H9 (cell line): Measurements from ENCODE around the gene ANKRD34A. TPM values are rescaled to one million over a fixed set of nuclear protein-coding genes. Genes with fewer than 3 reads are reported as not detected.

Experiments
- DNase-seq: peaks from one replicate; pipeline ENCODE4 v3.0.0-alpha.2; 2017
- H2AFZ ChIP-seq: one replicate; pipeline ENCODE4 v1.6.1; 2013; ENCODE audit warnings: mild to moderate bottlenecking, low read length, control low read depth, moderate library complexity
- H2AK5ac ChIP-seq: 2 replicates; pipeline ENCODE4 v1.6.1; 2013; ENCODE audit warnings: low read length, control low read depth, mixed read lengths; ENCODE audit not compliant: insufficient read length
- H2BK120ac ChIP-seq: one replicate; pipeline ENCODE4 v1.6.1; 2013; ENCODE audit warnings: low read depth, mild to moderate bottlenecking, low read length, control low read depth, inconsistent platforms; ENCODE audit not compliant: poor library complexity, severe bottlenecking
- H2BK12ac ChIP-seq: 2 replicates; pipeline ENCODE4 v1.6.1; 2013; ENCODE audit warnings: low read length, control low read depth, mixed read lengths, low read depth; ENCODE audit not compliant: insufficient read length
- H2BK15ac ChIP-seq: 2 replicates; pipeline ENCODE4 v1.6.1; 2013; ENCODE audit warnings: low read depth, low read length, control low read depth
- H2BK20ac ChIP-seq: one replicate; pipeline ENCODE4 v1.6.1; 2013; ENCODE audit warnings: low read depth, mild to moderate bottlenecking, low read length, control low read depth, inconsistent platforms; ENCODE audit not compliant: poor library complexity, severe bottlenecking
- H2BK5ac ChIP-seq: 2 replicates; pipeline ENCODE4 v1.6.1; 2013; ENCODE audit warnings: low read length, control low read depth, mixed read lengths; ENCODE audit not compliant: insufficient read length
- H3K14ac ChIP-seq: 2 replicates; pipeline ENCODE4 v1.6.1; 2013; ENCODE audit warnings: low read length, control low read depth; ENCODE audit not compliant: insufficient read depth
- H3K18ac ChIP-seq: 2 replicates; pipeline ENCODE4 v1.6.1; 2013; ENCODE audit warnings: low read depth, mild to moderate bottlenecking, mixed read lengths, low read length, control low read depth; ENCODE audit not compliant: insufficient read length
- H3K23ac ChIP-seq: 2 replicates; pipeline ENCODE4 v1.6.1; 2013; ENCODE audit warnings: low read length, control low read depth, mixed read lengths, low read depth; ENCODE audit not compliant: insufficient read length
- H3K23me2 ChIP-seq: 2 replicates; pipeline ENCODE4 v1.6.1; 2013; ENCODE audit warnings: low read depth, mild to moderate bottlenecking, mixed read lengths, low read length, control low read depth; ENCODE audit not compliant: insufficient read length, poor library complexity, severe bottlenecking
- H3K27ac ChIP-seq: 2 replicates; pipeline ENCODE4 v1.5.1; 2013; ENCODE audit warnings: low read length, control low read depth, mixed read lengths, low read depth; ENCODE audit not compliant: insufficient read length
- H3K27me3 ChIP-seq: 2 replicates; pipeline ENCODE4 v1.6.1; 2013; ENCODE audit warnings: low read length, control low read depth, inconsistent platforms; ENCODE audit not compliant: insufficient read depth
- H3K4ac ChIP-seq: 2 replicates; pipeline ENCODE4 v1.6.1; 2013; ENCODE audit warnings: low read depth, mild to moderate bottlenecking, control low read depth, inconsistent platforms, low read length, moderate library complexity
- H3K4me1 ChIP-seq: 2 replicates; pipeline ENCODE4 v1.6.1; 2013; ENCODE audit warnings: low read length, control low read depth, inconsistent platforms; ENCODE audit not compliant: insufficient read depth
- H3K4me2 ChIP-seq: 2 replicates; pipeline ENCODE4 v1.6.1; 2013; ENCODE audit warnings: low read length, control low read depth, mixed read lengths; ENCODE audit not compliant: insufficient read length, insufficient read depth
- H3K56ac ChIP-seq: 2 replicates; pipeline ENCODE4 v1.6.1; 2013; ENCODE audit warnings: low read depth, mild to moderate bottlenecking, mixed read lengths, low read length, control low read depth; ENCODE audit not compliant: insufficient read length
- H3K79me1 ChIP-seq: 2 replicates; pipeline ENCODE4 v1.6.1; 2013; ENCODE audit warnings: low read depth, mild to moderate bottlenecking, moderate library complexity, low read length, control low read depth, inconsistent platforms; ENCODE audit not compliant: insufficient read depth, poor library complexity, severe bottlenecking
- H3K79me2 ChIP-seq: 2 replicates; pipeline ENCODE4 v1.6.1; 2013; ENCODE audit warnings: low read length, control low read depth, inconsistent platforms; ENCODE audit not compliant: insufficient read depth
- H3K9ac ChIP-seq: 2 replicates; pipeline ENCODE4 v1.6.1; 2013; ENCODE audit warnings: low read length, control low read depth, mixed read lengths; ENCODE audit not compliant: insufficient read length; ENCODE audit errors: extremely low read depth
- H3K9me3 ChIP-seq: one replicate; pipeline ENCODE4 v1.6.1; 2013; ENCODE audit warnings: low read depth, low read length, inconsistent platforms; ENCODE audit not compliant: control insufficient read depth
- H3T11ph ChIP-seq: one replicate; pipeline ENCODE4 v1.6.1; 2013; ENCODE audit warnings: mild to moderate bottlenecking, low read length, control low read depth, inconsistent platforms
- H4K20me1 ChIP-seq: one replicate; pipeline ENCODE4 v1.6.1; 2013; ENCODE audit not compliant: control insufficient read depth, insufficient read length, insufficient read depth
- H4K5ac ChIP-seq: 2 replicates; pipeline ENCODE4 v1.6.1; 2013; ENCODE audit warnings: low read depth, mild to moderate bottlenecking, mixed read lengths, low read length, control low read depth; ENCODE audit not compliant: insufficient read length
- H4K8ac ChIP-seq: replicated peaks from 2 replicates; pipeline ENCODE4 v1.6.1; 2013; ENCODE audit warnings: low read length, control low read depth, mixed read lengths, low read depth; ENCODE audit not compliant: insufficient read length
- H4K91ac ChIP-seq: 2 replicates; pipeline ENCODE4 v1.6.1; 2013; ENCODE audit warnings: low read depth, mild to moderate bottlenecking, moderate library complexity, mixed read lengths, low read length, control low read depth; ENCODE audit not compliant: insufficient read length
- H3K27ac Mint-ChIP-seq, 3 experiments: 2 replicates in 2 of 3; 3 replicates in 1 of 3; pipeline ENCODE4 v1.8.0; 2020 to 2021; ENCODE audit warnings: mixed read lengths in 3 of 3, mild to moderate bottlenecking in 1 of 3, moderate library complexity in 1 of 3
- H3K27me3 Mint-ChIP-seq: 2 replicates; pipeline ENCODE4 v1.8.0; 2021; ENCODE audit warnings: low read depth, mild to moderate bottlenecking, moderate library complexity, mixed read lengths
- H3K36me3 Mint-ChIP-seq, 3 experiments: 2 replicates in 2 of 3; 3 replicates in 1 of 3; pipeline ENCODE4 v1.8.0; 2020 to 2021; ENCODE audit warnings: low read depth in 3 of 3, mixed read lengths in 3 of 3; ENCODE audit not compliant: insufficient read depth in 1 of 3
- H3K4me1 Mint-ChIP-seq, 2 experiments: 2 replicates each; pipeline ENCODE4 v1.8.0; 2020; ENCODE audit warnings: mixed read lengths in 2 of 2
- H3K4me3 Mint-ChIP-seq, 2 experiments: 2 replicates in 1 of 2; 3 replicates in 1 of 2; pipeline ENCODE4 v1.8.0; 2020 to 2021; ENCODE audit warnings: mild to moderate bottlenecking in 2 of 2, mixed read lengths in 2 of 2, moderate library complexity in 1 of 2
- H3K9me3 Mint-ChIP-seq, 2 experiments: 2 replicates in 1 of 2; 3 replicates in 1 of 2; pipeline ENCODE4 v1.8.0; 2020; ENCODE audit warnings: mild to moderate bottlenecking in 2 of 2, mixed read lengths in 2 of 2, moderate library complexity in 1 of 2
- WGBS: extraction: QIAGEN DNeasy Blood & Tissue Kit; methylation state at CpG from one replicate; pipeline ENCODE4 v1.1.7; 2013; ENCODE audit warnings: missing lambda C conversion rate, low lambda C conversion rate, mixed read lengths; ENCODE audit not compliant: insufficient read length; ENCODE audit errors: extremely low coverage; 5-methylcytosine and 5-hydroxymethylcytosine counted together
- total RNA-seq: library from RNA; stranded (reverse); gene quantifications from 2 replicates; pipeline ENCODE4 v1.2.1, GENCODE V29; 2021
- TF ChIP-seq, protein P1 (sequence below): fragments of 200-600 bp; sonication (generic); conservative IDR thresholded peaks from 3 replicates; pipeline ENCODE4 v1.8.0; 2021; ENCODE audit warnings: antibody characterized with exemption, mild to moderate bottlenecking

ANKRD34A gene
- total RNA-seq, 1 experiment from 2014 or later: 0.39 TPM

- Histone ChIP-seq H2AK5ac (no peak overlapping the region), H4K8ac (no peak overlapping the region), H2BK20ac (no peak overlapping the region), H3K14ac (no peak overlapping the region), H3K79me2 (no peaks in the 10 kb centered on the region), H4K20me1 (no peaks in the 10 kb centered on the region), H3T11ph (no peak overlapping the region), H3K27me3 (no peaks in the 10 kb centered on the region), H3K79me1 (no peaks in the 10 kb centered on the region), H3K18ac (no peak overlapping the region), H3K9me3 (no peaks in the 10 kb centered on the region), H3K4me2 (no peak overlapping the region), H2BK15ac (no peak overlapping the region), H3K27ac (no peak overlapping the region), H3K56ac (no peak overlapping the region), H3K23ac (no peak overlapping the region), H2BK5ac (no peak overlapping the region), H2AFZ (no peak overlapping the region), H3K23me2 (no peaks in the 10 kb centered on the region), H3K4ac (no peak overlapping the region), H3K4me1 (peaks cover 5% of the 10 kb centered on the region; the same call in 1 of the 2 replicates), H4K5ac (no peak overlapping the region), H2BK120ac (no peak overlapping the region), H3K9ac (no peak overlapping the region), H2BK12ac (no peak overlapping the region), H4K91ac (no peak overlapping the region)
- H3K27ac Mint-ChIP-seq: no peak overlapping the region; a peak in 1 of 7 replicates
- H3K4me1 Mint-ChIP-seq: peaks cover 6 to 9% of the 10 kb centered on the region in 2 experiments
- no CpG with 5 or more reads among the region's 4 CpGs for whole genome bisulfite sequencing
- no peak overlapping the region for H3K4me3 Mint-ChIP-seq
- no peak for DNase-seq
- H3K36me3 Mint-ChIP-seq: no peaks in the 10 kb centered on the region; a peak in 1 of 7 replicates
- H3K27me3 Mint-ChIP-seq: no peaks in the 10 kb centered on the region
- no peaks in the 10 kb centered on the region for H3K9me3 Mint-ChIP-seq
- TF ChIP-seq, protein P1, sequence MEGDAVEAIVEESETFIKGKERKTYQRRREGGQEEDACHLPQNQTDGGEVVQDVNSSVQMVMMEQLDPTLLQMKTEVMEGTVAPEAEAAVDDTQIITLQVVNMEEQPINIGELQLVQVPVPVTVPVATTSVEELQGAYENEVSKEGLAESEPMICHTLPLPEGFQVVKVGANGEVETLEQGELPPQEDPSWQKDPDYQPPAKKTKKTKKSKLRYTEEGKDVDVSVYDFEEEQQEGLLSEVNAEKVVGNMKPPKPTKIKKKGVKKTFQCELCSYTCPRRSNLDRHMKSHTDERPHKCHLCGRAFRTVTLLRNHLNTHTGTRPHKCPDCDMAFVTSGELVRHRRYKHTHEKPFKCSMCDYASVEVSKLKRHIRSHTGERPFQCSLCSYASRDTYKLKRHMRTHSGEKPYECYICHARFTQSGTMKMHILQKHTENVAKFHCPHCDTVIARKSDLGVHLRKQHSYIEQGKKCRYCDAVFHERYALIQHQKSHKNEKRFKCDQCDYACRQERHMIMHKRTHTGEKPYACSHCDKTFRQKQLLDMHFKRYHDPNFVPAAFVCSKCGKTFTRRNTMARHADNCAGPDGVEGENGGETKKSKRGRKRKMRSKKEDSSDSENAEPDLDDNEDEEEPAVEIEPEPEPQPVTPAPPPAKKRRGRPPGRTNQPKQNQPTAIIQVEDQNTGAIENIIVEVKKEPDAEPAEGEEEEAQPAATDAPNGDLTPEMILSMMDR: no peak
Observed at GRCh38 chr1:145942405-145942804, 22.0 kb downstream of the ANKRD34A start.
